CD4-positive, alpha-beta T cell treated with Interleukin-15 for 1 hour (primary cell): ENCODE measurements around the gene SH2B2.
"Not testable (repeated sequence)": the region's sequence is repeated elsewhere in the genome, so short reads cannot be mapped to it uniquely, and the experiment has no call there.

ENCODE experiments used
- DNase-seq: peaks from one replicate; pipeline ENCODE4 v3.0.0-alpha.2; 2020

The SH2B2 gene

DNA sequence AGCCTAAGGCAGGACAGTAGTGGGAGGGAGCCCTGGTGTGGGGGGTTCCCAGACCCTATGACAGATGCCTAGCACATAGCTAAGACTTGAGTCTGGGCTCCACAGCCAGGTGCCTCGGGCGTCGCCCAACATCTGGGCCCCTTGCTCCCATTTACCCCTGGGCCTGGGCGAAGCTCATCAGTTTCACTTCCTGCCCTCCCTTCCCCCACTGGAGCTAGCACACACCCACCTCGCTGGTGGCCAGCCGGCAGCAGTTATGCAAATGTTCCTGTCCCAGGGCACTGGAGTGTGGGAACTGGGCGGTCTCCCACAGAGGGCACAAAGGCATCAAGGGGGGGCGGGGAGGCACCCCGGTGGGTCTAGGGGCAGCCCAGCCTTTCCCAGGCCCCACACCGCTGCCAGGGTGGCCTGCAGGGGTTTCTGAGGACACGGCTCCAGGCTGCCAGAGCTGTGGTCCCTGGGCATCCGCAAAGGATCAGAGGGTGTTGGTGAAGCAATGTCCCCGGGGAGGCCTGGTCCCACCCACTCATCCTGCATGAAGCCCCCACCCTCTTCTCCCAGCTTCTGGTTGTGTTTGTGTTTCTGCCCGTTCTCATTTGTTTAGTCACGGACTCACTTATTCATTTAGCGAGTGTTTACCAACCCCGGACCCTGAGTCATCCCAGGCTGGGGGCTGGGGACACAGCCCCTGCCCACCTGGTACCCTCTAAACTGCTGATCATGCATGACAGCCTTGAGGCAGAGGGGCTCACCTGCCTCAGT lies 20.4 kb downstream of the SH2B2 start:
- peak; percentile 87 for DNase-seq

DNA sequence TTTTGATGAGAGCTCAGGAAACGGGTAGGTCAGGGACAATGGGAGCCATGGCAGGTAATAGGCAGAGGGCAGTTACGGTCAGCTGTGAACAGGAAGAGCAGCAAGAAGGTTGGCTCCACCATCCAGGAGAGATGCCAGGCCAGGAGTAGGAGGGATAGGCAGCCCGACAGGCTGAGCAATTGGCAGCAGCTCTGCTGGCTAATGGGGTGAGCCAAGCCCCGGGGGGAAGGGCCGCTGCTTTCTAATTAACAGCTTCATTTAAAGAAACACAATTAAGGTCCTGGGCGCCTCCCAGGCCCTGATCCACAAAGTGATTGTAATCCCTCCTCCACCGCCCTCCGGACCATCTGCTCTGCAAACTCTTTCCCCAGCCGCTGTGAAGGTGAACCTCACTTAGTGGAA lies 23.7 kb downstream of the SH2B2 start:
- no peak for DNase-seq

DNA sequence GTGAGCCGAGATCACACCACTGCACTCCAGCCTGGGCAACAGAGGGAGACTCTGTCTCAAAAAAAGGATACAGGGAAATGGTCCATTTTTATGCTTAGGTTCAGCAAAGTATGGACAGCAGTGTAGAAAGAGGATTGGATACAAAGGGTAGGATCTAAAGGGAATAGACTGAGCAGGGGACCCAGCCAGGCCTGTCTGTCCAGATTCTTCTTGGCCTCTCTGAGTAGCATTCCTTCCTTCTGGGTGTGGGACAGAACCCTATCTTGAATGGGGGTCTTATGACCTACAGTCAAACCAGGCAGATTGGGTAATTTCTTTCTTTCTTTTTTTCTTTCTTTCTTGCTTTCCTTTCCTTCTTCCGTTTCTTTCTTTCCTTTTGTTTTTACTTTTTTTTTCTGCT lies 25.6 kb downstream of the SH2B2 start:
- no peak for DNase-seq

DNA sequence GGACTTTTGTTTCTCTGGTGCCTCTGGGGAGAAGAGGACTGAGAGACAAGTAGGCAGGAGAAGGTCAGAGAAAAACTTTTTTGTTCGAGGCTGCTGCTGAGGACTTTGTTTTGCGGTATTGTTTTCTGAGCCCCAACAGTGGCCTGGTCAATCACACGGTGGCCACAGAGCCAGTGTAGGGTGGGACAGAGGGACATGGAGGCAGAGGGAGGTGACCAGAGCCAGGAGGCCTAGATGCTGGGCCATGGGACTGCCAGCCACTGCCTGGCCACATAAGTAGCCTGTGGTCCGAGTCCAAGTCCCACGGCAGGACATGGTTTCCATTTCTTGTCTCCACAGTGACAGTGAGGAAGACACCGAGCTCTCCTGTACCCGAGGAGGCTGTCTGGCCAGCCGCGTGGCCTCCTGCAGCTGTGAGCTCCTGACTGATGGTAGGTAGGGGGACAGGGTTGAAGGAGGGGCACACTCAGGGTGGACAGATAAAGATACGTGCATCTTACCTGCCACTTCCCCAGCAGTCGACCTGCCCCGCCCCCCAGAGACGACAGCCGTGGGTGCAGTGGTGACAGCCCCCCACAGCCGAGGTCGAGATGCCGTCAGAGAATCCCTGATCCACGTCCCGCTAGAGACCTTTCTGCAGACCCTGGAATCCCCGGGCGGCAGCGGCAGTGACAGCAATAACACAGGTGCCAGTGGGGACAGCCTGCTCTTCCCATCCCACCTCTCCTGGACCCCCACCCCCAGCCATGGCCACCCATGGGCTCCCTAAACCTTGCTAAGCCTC lies 27.5 kb downstream of the SH2B2 start:
- DNase-seq: no peak

DNA sequence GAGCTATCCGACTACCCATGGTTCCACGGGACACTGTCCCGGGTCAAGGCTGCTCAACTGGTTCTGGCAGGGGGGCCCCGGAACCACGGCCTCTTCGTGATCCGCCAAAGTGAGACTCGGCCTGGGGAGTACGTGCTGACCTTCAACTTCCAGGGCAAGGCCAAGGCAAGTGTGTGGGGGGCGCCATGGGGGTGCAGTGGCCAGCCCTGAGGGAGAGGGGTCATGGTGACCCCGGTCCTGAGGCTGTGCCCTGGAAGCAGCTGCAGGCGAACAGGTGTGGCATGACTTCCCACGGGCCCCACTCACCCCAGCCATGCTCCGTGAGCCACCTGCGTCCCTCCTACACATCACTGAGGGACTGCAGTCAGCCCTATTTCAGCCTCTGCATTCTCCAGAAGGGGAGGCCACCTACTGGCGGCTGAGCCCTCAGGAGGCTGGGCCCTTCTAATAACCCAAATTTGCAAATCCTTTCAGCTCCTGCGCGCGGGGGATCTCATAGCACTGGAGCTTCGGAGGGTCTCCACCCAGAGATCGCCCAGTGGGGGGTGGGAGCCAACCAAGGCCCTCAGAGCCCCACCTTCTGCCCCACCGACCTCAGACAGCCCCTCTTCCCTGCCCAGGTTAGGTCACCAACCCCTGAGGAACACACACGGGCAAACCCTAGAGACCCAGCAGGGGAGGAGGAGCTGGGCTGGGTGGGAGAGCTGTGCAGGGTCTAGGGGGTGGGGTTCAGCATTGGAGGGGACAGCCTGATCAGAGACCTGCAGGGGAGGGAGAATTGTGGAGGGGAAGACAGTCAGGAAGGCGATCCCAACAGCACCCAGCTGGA lies 30.8 kb downstream of the SH2B2 start:
- DNase-seq: no peak

DNA sequence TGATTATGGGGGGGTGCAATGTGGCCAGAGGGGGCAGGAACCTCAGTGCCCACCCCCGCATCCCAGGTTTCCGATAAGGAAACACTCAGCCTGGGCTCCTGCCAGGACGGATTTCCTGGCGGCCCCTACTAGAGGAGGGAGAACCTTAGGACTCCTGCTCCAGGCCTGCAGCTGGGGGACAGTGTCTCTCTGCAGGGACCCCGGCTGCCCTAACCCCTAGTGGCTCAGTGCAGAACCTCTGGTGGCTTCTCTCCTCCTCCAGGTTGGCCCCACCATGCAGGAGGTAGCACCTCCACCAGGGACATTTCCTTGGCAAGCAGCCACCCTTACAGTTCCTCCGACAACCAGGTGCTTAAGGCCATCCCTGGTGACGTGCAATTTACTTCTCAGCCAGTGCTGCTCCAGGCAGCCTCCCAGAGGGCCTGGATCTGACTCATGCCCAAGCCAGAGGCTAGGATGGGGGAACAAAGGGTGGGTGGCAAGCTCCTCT lies 31.9 kb downstream of the SH2B2 start:
- no peak for DNase-seq

DNA sequence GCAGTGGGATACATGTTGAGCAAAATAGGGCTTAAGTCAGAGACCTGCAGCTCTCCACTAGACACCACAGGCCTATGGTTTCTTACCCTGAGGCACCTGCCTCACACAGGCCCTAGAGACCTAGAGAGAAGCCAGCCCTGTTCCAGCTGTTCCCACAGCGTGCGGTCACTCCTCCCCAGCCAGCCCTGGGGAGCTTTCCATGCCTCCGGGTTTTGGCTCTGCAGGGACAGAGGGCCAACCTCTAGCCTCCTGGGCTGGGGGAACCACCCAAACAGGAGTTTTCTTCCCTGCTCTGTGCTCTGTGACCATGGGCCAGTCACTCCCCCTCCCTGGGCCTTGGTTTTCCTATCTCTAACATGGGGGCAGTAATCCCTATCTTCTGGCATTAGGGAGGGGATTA lies 33.0 kb downstream of the SH2B2 start:
- no peak for DNase-seq

DNA sequence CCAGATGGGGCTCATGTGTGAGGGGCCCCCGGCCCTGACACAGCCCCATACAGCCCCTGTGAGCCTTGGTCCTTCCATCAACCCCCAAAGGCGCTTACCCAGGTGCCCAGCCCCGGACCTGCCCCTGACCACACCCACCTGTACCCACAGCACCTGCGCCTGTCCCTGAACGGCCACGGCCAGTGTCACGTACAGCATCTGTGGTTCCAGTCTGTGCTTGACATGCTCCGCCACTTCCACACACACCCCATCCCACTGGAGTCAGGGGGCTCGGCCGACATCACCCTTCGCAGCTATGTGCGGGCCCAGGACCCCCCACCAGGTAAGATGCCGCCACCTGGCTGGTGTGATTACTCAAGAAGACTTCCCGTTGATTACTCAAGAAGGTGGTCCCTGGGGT lies 33.5 kb downstream of the SH2B2 start:
- no peak for DNase-seq

DNA sequence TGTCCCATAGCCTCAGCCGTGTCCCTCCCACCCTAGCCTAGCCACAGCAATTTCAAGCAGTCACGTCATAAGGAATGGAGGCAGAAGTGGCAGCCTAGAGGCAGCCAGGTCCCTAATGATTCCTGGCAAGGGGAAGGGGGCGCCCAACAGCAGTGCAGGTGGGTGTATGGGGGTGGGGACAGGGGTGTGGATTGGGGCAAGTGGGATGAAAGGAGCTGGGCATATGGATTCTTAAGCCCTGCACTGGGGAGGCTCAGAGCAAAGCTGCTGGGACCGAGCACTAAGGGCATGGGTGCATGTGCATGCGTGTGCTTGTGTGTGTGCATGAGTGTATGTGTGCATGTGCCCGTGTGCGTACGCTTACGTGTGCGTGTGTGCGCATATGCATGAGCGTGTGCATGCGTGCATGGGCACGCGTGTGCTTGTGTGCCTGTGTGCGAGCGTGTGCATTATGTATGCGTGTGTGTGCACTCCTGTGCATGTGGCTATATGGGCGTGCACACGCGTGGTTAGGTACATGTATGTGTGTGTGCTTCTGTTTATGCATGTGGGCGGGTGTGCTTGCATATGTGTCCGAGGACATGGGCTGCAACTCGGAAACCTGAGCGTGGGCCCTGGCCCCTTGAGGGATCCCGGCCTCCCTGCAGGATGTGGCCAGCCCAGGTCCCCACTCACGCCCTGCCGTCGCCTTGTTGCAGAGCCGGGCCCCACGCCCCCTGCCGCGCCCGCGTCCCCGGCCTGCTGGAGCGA lies 34.1 kb downstream of the SH2B2 start:
- DNase-seq: no peak

DNA sequence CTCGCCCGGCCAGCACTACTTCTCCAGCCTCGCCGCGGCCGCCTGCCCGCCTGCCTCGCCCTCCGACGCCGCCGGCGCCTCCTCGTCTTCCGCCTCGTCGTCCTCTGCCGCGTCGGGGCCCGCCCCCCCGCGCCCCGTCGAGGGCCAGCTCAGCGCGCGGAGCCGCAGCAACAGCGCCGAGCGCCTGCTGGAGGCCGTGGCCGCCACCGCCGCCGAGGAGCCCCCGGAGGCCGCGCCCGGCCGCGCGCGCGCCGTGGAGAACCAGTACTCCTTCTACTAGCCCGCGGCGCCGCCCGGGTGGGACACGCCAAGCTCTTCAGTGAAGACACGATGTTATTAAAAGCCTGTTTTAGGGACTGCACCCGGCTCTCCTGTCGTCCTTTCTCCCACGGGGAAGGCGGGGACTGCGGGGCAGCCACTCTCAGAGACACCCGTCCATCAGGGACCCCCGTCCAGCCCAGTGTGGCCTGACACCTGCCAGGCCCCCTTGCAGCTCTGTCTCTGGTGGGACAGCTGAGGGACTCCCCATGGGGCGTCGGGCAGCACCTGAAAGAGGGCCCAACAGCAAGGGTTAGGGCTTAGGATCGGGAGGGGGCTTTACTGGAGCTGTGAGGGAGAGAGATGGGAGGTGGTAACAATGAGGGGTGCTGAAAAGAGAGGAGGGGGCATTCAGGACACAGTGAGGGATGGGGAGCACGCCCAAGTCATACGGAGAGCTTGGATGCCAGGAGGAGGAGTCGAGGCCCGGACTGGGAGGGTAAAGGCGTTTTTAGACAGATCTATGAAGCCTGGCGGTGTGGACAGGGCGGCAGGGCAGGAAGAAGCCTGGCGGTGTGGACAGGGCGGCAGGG lies 34.9 kb downstream of the SH2B2 start:
- DNase-seq: peak; percentile 28

DNA sequence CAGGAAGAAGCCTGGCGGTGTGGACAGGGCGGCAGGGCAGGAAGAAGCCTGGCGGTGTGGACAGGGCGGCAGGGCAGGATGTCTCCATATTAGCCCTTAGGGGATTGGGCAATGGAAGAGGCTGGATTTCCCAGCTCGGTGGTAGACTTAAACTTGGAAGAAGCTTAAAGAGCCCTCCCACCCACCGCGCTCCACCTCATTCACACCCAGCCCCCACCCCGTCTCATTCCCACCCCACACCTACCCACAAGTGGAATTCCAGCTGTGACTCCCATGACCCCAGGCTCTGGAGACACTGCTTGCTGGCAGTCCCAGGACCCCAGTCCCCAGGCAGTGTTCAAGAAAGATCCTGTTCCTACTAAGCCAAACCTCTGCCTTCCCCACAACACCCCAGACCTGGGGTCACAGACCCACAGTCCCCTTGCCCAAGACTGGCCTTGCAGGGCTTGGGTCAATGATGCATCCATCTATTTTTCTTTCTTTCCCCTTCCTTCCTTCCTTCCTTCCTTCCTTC lies 35.6 kb downstream of the SH2B2 start:
- no peak for DNase-seq

DNA sequence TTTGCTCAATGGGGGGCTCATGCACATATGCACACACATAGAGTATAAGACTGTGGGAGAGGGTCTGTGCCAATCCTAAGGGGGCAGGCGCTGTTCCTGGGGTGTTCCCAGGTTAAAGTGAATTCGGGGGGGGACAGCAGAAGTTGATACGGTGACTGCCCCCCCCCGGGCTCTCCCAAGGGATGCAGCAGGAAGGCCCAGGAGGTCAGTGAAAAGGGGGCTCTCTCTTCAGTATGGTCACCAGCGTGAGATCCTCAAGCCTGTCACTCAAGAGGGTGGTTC lies 37.2 kb downstream of the SH2B2 start:
- no peak for DNase-seq

DNA sequence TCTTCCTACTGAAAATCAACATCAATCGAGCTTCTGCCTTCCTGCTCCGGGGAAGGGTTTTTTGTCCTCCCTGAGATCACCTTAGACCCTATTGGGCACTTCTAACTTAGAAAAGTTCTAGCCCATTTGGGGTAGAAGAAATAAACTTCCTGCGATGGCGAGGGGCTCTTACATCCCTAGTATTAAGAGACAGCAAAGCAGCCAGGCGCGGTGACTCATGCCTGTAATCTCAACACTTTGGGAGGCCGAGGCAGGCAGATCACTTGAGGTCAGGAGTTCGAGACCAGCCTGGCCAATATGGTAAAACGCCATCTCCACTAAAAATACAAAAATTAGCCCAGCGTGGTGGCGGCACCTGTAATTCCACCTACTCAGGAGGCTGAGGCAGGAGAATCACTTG lies 38.4 kb downstream of the SH2B2 start:
- DNase-seq: not testable (repeated sequence)

DNA sequence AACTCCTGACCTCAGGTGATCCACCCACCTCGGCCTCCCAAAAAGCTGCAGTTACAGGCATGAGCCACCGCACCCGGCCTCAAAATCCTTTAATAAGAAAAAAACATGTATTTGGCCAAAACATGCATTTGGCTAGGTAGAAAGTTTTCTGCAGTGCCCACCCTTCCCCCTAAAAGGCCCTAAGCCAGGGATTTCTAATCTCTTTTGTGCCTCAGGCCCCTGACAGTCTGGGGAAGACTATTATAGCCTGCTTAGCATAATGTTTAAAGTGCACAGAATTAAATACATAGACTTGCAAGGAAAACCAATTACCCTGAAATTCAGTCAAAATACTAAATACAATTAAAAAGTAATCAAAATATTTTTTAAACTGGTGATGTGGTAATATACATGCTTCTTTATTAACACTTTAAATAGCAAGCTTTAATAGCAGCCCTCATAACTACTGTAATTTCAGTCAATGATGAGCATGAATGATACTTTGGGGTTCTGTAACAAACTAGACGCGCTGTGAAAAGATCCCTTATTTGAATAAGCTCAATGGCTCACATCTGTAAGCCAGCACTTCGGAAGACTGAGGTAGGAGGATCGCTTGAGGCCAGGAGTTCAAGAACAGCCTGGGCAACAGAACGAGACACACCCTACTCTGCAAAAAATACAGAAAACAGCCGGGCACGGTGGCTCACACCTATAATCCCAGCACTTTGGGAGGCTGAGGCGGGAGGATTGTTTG lies 39.7 kb downstream of the SH2B2 start:
- no peak for DNase-seq

DNA sequence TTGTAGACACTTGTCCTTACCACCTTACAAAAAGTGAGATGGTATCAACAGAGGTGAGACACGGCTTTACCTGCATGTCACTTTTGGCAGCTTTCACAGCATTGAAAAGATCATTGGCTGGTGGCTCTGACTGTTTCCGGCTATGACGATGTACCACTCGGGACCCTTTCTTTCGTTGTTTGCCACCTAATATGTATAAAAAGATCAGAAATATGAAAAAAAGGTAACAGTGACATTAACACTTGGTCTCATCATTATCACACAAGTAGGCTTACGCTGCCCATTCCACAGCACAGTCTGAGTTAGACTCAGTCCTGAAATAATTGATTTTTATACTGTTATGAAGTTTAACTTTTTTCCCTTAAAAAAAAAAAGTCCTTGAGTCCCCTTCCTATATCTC lies 40.5 kb downstream of the SH2B2 start:
- DNase-seq: not testable (repeated sequence)

DNA sequence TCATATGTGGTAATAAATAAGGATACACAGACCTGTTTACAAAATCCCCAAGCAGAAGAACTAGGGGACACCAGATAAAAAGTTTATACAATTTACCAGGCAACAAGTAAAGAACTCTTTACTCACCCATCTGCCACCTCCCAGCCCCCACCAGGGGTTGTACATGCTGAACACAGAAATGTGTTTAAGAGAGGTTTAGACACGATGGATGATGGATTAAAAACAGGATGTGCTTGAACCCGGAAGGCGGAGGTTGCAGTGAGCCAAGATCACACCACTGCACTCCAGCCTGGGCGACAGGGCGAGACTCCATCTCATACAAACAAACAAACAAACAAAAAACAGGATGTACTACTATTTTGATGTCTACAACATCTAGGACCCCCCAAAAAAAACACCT lies 42.2 kb downstream of the SH2B2 start:
- DNase-seq: not testable (repeated sequence)

DNA sequence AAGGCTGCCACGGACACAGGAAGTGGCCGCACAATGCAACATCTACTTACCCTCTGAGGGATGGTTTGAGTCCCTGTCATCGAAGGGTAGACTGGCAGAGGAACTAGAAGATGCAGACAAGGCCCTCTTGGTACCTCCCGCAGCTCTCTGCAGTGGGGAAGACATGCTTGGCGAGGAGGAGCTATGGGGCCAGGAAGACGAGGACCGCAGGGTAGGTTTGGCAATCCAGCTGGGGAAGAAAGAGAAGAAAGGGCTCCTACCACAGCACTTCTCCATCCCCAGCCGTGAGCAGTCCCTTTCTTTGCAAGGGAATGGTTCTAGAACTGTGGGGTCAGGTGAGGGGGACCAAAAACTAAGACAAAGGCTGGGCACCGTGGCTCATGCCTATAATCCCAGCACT lies 42.7 kb downstream of the SH2B2 start:
- not testable (repeated sequence) for DNase-seq

DNA sequence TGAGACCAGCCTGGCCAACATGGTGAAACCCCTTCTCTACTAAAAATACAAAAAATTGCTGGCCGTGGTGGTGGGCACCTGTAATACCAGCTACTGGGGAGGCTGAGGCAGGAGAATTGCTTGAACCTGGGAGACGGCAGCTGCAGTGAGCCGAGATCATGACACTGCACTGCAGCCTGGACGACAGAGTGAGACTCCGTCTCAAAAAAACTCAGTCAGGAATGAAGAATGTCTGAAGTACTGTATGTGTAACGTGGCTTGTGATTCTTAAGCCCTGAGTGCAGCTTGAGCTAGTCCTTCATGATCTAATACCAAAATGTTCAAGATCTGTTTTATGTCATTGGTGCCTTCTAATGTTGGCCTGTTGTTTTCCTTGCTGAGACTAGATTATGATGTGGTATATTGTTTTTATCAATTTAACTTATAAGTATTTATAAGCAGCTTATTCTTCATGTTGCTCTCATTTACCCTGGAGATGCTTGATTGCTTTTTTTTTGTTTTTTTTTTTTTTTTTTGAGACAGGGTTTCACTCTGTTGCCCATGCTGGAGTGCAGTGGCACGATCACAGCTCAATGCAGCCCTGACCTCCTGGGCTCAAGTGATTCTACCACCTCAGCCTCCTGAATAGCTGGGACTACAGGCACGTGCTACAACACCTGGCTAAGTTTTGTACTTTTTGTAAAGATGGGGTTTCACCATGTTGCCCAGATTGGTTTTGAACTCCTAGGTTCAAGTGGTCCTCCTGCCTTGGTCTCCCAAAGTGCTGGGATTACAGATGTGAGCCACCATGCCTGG lies 44.2 kb downstream of the SH2B2 start:
- DNase-seq: not testable (repeated sequence)

DNA sequence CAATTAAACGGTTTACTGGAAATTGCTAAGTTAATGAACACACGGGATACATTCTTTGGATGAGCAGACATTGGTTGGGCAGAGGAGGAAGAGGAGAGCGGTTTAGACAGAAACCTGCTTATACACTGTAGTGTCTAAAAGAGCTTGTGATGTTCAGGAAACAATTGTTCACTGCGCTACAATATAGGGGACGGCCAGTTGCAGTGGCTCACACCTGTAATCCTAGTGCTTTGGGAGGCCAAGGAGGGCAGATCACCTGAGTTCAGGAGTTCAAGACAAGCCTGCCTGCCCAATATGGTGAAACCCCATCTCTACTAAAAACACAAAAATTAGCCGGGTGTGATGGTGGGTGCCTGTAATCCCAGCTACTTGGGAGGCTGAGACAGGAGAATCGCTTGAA lies 48.9 kb downstream of the SH2B2 start:
- DNase-seq: not testable (repeated sequence)

DNA sequence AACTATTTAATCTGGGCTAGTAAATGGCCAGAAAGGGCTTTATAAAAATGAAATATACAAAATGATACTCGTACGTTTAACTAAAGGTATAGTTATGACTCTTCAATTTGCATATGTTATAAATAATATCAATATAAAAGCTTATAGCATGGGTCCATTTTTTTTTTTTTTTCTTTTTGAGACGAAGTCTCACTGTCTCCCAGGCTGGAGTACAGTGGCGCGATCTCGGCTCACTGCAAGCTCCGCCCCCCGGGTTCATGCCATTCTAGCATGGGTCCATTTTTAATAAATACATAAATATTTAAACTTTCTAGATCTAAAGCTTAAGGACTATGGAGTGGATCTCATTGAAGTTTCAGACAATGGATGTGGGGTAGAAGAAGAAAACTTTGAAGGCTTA lies 50.3 kb downstream of the SH2B2 start:
- not testable (repeated sequence) for DNase-seq
